HL-60/S4 treated with phorbol 12-myristate 13-acetate at 8.2 ng/mL for 4 days and 3 days (cell line): ENCODE results near the gene ZNRF1.
"Not testable (repeated sequence)": the region's sequence is repeated elsewhere in the genome, so short reads cannot be mapped to it uniquely, and the experiment has no call there.

Source experiments
- in situ Hi-C: fragments of 300-500 bp; cut with MboI; formaldehyde crosslinking; loops from 2 replicates; pipeline ENCODE4 v1.15.0; 2022; ENCODE audit warnings: low sequenced_read_pairs

The ZNRF1 gene

DNA sequence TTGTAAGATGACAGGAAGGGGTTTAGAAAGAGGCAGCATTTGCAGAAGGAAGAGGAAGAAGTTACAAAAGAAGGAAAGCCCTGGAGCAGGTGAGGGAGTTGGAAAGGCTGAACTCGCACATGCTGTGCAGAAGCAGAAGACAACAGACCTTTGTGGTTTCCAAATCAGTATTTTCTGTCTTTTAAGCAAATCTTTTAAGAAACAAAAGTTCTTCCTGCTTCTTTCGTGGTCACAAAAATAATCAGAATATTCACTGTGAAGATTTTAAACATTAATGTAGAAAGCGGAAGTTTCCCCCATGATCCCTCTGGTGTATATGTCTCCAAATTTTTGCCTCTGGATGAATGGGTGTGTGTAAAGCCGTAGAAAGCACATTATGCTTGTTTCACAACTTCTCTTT lies 25.8 kb downstream of the ZNRF1 start:
- in situ Hi-C loops = no loop called here

DNA sequence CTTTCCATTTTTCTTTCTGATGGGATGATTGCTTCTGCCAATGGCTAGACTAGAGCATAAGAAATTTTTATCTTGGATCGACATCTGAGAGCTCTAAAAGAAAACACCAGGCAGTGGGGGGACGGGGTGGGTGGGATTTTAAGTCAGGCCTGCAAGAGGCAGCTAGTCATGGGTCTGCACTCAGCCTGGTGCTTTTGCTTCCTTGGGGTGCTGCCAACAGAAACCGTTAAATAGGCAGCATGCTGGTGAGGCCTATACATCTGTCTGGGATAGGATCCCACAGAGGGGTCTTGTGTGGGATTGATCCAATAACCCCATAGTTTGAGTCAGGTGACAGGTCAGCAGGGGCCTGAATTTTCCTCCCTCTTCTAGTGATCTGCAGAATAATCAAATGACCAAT lies 26.9 kb downstream of the ZNRF1 start:
- in situ Hi-C loops = no loop called here

DNA sequence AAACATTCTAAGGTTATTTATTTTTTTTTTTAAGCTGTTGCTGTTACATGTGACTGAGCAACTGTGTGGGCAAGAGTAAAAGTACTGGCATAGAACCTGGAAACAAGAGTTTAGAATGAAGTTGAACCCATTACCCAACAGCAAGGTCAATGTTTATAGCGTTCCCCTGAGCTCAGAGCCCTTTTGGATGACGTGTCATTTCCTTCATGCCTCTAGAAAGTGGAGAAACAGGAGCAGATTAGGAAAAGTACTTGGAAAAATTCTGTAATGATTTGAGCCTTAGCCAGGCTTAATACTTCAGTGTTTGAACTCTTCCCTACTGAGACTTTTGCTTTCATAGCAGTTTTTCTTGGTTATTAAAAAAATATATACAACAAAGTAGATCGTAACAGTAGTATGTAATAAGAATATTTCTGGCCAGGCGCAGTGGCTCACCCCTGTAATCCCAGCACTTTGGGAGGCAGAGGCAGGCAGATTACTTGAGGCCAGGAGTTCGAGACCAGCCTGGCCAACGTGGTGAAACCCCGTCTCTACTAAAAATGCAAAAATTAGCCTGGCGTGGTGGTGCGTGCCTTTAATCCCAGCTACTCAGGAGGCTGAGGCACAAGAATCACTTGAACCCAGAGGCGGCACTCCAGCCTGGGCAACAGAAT lies 27.5 kb downstream of the ZNRF1 start:
- in situ Hi-C loops = not testable (repeated sequence)

DNA sequence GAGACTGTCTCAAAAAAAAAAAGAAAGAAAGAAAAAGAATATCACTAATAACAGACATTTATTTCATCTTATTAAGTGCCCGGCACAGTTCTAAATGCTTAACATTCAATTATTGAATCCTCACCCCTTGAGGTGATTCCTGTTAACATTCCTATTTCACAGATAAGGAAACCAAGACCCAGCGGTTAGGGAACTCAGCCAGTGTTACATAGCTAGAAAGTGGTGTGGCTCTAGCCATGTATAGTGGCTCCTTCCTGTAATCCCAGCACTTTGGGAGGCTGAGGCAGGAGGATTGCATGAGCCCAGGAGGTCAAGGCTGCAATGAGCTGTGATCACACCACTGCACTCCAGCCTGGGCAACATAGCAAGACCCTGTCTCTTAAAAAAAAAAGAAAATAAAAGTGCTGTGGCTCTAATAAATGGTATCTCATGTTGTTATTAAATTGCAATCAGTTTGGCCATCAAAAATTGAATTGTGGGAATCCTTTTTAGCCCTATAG lies 28.1 kb downstream of the ZNRF1 start:
- in situ Hi-C loops = no loop called here

DNA sequence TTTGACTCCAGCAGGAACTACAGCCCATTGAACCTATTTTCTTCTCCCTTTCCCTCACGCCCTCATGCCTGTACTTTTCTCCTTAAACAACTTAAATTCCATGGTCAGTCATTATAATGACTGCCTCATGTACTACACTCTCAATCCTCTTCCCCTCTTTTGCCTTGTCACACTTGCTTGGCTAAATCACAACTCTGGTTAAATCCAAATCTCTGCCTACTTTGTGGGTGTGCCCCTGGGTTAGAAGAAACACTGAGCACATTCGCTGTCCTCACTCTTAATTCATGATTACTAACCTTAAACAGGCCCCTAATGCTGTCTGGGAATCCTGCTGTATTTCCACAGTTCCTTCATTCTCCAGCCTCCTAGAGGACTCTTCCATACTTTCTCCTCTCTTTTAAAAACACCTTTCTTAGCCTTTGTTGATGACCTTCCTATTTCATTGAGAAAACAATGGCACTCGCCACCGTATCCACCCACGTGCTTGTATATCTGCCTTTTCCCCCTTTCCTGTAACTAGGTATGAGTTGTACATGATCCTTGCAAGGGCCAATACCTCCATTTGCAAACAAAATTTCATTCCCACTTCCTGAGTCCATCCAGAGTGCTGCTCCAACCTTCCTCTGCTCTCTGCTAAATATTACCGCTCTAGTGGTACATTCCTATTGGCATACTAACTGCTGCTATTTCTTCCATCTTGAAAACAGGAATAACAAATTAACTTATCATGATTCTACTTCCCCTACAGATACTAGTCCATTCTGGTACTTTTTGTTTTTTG lies 28.9 kb downstream of the ZNRF1 start:
- in situ Hi-C loops = no loop called here

DNA sequence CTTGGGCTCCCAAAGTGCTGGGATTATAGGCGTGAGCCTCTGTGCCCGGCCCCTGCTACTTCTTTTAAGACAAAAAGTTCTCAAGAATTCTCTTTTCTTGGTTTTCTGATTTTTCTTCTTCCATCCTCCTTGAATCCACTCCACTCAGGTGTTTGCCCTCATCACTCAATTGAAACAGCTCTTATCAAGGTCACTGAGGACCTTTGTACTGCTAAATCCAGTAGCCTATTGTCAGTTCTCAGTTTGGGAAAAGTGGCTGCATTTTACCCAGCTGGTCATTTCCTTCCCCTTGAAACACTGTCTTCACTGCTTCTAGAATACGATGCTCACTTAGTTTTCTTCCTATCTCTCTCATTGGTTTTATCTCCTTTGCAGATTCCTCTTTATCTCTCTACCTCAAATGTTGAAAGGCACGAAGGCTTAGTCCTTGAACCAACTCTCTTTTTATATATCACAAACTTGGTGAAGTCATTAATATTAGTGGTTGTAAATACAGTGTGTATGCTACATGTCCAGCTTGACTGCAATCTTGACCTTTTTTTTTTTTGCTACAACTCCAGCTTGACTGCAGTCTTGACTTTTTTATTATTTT lies 29.8 kb downstream of the ZNRF1 start:
- in situ Hi-C loops = no loop called here

DNA sequence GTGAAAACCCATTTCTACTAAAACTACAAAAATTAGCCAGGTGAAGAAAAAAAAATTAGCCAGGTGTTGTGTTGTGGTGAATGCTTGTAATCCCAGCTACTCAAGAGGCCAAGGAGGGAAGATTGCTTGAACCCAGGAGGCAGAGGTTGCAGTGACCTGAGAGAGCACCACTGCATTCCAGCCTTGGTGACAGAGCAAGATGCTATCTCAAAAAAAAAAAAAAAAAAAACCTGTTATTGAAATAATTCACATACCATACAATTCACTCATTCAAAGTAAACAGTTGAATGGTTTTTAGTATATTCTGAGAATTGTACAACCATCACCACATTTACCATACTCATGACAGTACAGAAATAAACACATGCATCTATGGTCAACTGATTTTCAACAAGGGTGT lies 31.0 kb downstream of the ZNRF1 start:
- in situ Hi-C loops = no loop called here

DNA sequence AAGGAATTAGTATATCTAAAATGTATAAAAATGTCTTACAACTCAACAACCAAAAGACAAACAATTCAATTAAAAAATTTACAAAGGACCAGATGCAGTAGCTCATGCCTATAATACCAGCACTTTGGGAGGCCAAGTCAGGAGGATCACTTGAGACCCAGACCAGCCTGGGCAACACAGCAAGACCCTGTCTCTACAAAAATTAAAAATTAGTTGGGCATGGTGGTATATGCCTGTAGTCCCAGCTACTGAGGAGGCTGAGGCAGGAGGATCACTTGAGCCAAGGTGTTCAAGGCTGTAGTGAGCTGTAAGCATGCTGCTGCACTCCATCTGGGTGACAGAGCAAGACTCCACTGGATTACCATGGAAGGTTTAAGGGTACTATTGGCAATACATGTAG lies 33.8 kb downstream of the ZNRF1 start:
- in situ Hi-C loops = no loop called here

DNA sequence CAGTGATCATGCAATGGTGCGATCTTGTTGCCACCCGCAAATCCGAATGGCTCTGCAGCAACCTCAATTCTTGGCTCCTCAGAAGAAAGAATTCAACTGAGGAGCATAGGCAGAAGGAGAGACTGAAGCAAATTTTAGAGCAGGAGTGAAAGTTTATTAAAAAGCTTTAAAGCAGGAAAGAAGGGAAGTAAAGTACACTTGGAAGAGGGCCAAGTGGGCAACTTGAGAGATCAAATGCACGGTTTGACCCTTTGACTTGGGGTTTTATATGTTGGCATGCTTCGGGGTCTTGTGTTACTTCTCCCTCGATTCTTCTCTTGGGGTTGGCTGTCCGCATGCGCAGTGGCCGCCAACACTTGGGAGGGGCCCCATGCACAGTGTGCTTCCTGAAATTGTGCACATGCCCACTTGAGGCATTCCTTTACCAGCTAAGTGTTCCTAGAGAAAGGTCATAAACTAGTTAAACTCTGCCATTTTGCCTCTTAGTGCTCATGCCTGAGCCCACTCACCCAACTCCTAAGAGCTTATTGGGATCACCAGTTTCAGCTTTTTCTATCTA lies 36.7 kb downstream of the ZNRF1 start:
- in situ Hi-C loops = no loop called here

DNA sequence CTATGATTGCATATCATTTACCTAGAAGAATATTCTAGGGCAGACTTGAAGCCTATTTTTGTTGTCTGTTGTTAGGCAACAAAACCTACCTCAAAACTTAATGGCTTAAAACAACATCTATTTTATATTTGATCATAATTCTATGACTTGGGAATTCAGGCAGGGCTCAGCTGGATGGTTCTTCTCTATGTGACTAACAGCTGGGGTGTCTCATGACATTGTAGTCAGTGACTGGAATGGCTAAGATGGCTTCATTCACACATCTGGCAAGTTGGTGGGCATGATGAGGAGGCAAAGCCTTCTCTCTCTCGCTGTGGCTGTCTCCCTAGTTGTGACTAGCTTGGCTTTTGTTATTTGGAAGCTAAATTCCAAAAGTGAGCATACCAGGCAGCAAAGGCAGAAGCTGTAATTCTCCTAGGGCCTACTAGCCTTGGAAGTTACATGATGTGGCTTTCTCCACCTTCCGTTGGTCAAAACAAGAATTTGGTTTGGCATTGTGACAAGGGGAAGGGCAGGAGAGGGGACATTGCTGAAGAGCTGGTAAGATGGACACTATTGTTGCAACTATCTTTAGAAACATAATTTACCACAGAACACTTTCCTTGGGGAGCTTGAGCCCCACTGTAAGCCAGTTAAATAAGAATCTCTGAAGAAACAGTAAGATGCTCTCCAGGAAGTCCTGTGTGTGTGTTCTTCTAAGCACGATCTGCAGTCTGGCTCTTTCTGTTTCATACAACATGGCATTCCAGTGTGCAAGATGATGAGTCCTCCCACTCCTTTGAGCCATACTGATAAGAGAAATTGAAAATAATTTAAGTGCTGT lies 39.4 kb downstream of the ZNRF1 start:
- in situ Hi-C loops = no loop called here

DNA sequence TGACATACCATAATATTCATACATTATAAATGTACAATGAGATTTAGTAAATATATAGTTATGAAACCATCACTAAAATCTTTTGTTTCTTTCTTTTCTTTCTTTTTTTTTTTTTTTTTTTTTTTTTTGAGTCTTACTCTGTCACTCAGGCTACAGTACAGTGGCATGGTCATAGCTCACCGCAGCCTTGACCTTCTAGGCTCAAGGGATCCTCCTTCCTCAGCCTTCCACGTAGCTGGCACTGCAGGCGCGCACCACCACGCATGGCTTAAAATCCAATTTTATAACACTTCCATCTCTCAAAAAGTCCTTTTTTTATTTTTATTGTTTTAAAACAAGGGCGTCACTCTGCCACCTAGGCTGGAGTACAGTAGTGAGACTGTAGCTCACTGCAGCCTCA lies 41.1 kb downstream of the ZNRF1 start:
- in situ Hi-C loops = no loop called here

DNA sequence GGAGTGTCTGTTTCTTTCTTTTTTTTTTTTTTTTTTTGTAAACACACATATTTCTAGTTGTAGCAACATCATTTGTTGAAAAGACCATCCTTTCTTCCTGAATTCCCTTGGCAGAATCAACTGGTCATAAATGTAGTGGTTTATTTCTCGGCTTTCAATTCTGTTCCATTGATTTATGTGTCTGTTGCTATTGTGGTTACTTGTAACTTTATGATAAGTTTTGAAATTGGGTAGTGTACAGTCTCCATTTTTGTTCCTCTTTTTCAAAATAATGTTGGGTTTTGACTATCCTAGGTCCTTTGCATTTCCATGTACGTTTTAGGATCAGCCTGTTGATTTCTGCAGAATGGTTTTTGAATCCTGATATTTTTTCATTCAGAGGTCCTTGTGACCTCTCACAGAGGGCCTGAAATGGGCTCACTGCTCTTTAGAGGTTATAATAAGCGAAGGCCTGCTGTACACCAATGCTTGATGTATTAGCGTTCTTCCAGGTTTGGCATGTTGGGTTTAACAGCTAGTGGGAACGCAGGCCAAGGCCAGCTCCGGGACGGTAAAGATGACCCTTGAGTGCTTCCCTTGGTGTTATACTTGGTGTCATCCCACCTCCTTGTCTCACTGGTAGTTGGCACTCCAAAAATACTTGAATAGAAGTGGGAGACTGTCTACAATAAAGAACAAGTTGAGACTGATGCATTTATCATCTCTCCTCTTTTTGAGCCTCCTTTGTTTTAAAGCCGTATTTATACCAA lies 43.8 kb downstream of the ZNRF1 start:
- in situ Hi-C loops = no loop called here

DNA sequence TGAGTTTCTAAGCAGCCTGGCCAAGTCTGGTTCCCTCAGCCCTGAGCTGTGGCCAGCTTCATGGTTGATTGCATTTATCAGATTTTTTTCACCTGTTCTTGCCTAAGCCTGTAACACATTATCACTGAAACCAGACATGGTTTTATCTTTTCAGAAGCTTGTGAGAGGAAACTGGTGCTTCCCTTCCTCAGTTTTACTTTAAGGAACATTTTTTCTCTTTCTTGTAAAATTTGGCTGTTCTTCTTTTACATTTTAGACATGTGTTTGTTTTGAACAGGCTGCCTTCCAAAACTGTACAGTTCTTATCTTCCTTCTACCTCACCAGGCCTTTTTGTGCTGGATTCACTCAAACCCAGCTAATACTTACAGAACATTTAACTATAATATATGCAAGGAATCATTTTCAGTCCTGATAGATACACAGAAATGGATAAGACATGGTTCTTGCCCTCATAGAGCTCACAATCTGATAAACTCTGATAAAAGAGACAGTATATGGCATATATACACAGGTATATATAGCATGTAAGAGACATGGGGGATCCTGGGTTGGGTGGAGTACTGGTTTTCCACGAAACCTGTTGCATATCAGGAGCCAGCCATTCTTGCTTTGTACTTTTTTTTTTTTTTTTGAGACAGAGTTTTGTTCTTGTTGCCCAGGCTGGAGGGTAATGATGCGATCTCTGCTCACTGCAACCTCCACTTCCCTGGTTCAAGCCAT lies 44.5 kb downstream of the ZNRF1 start:
- in situ Hi-C loops = no loop called here

DNA sequence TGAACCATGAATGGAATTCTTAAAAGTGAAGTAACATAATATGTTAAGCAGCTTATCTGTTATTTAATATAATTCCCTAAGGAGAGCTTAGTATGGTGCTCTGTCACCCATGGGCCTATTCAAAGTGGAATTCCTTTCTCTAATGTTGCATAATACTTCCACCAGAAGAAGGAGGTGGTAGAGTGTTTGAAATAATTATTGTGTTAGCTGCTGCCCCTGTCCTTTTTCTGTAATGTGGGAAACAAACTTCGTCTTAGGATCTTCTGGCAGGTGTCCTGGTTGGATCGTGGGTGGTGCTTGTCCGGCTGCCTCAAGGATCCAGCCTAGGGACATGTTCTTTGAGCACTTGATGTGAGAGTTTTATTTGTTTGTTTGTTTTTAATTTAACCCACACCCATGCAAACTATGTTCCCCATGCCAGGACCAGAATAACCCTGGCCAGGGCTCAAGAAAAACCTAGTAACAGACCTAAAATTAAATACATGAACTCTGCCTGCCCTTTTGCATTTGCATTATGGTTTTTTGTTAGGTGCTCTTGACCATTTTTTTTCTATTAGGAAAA lies 46.1 kb downstream of the ZNRF1 start:
- in situ Hi-C loops = no loop called here

DNA sequence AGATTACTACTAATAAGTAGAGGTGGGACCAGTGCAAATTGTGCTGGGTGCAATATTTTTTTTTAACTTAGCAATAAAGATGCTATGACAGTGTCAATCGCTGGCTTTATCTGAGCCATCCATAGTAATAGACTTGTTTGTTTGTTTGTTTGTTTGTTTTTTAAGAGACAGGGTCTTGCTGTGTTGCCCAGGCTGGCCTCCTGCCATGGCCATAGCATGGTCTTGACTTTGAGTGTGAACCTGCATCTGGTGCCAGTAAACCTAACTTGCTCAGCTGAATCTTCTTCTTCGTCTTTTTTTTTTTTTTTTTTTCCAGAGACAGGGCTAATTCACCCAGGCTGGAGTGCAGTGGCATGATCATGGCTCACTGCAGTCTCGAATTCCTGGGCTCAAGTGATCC lies 46.6 kb downstream of the ZNRF1 start:
- in situ Hi-C loops = no loop called here

DNA sequence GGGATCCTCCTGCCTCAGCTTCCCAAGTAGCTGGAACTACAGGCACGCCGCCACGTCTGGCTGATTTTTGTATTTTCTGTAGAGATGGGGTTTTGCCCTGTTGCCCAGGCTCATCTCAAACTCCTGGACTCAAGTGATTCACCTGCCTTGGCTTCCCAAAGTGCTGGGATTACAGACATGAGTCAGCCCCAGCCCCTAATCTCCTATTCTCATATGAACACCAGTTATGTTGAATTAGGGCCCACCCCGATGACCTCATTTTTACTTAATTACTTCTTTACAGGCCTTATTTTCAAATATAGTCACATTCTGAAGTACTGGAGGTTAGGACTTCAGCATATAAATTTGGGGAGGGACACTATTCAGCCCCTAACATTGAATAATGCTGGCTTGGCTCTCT lies 49.2 kb downstream of the ZNRF1 start:
- in situ Hi-C loops = no loop called here

DNA sequence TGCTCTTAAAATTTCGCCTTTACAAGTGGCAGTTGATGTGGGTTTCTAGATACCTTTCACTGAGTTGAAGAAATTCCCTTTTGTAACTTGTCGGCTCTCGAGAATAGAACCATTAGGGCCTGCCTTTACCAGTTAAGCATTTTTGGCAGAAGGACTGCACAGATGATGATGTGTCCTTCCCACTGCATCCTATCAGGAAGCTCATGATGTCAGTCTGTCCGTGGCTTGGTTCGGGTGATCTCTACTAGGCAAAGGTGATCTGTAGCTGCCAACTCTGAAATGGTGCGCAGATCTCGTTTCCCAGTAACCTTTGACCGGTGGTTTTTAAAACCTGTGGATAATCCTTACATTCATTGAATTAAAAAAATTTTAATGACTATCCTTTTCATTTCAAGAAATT lies 49.7 kb downstream of the ZNRF1 start:
- in situ Hi-C loops = no loop called here

DNA sequence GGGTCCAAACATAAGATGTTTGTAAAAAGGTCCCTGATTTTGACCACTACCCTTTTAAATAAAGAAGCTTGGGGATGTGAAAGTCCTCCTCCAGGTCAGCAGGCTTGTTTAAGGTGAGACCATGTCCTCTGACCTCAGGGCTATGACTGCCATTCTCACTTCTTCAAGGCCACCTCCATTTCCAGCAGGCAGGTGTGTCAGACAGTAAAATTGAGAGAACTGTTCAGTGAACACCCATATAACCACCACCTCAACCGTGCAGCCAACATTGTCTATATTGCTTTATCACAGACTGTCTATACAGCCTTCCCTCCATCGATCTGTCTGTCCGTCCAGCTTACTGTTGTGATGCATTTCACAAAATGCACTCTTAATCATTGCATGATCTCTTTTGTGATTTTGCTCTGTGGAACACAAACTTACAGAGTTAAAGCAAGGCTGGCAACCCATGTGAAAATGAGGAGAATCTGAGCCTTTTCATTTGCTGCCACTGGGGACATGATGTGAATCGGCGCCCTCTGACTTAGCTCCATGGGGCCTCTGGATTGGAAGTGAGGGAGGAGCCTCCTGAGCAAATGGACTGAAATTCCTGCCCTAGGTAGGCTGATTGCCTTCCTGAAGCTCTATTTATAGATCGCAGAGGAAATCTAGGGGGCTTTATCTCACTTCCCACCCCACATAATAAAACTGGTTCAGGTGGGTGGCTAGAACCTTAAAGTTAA lies 53.8 kb downstream of the ZNRF1 start:
- in situ Hi-C loops = no loop called here
